HUDEP-2 (cell line): ENCODE results near the gene ZNF446.

Experiments used
- DNase-seq, 76 experiments: peaks; one replicate each; lab custom pipeline; 2025; ENCODE audit not compliant: unreplicated experiment in 76 of 76; lab: John Stamatoyannopoulos, UW

The ZNF446 gene

GRCh38 chr19:58519355-58520256 lies 43.5 kb downstream of the ZNF446 start, which contains the start of gene ZBTB45:
Gene ZBTB45, minus strand, starts transcription at chr19:58519810. Its CDS starts 2,137 bp downstream, at chr19:58517673.
- DNase-seq: peak; percentile 80 to 99 (median 95)

GRCh38 chr19:58520257-58520599 lies 44.1 kb downstream of the ZNF446 start:
- DNase-seq: no peak

GRCh38 chr19:58521651-58522050 lies 45.5 kb downstream of the ZNF446 start:
- no peak for DNase-seq

- DNase-seq: no peak
Observed at GRCh38 chr19:58522709-58523108, 46.6 kb downstream of the ZNF446 start.

- no peak for DNase-seq
Observed at GRCh38 chr19:58529405-58529804, 53.3 kb downstream of the ZNF446 start.
